NCI-H2196 treated with DMSO at 0.1 percent for 48 hours (cell line): ENCODE results near the gene GRPEL1.

Source experiments
- DNase-seq: peaks from one replicate; lab custom pipeline; 2025; ENCODE audit not compliant: unreplicated experiment; lab: John Stamatoyannopoulos, UW

GRPEL1 gene

GRCh38 chr4:7066006-7066405 lies 1.9 kb downstream of the GRPEL1 start:
- DNase-seq = no peak

GRCh38 chr4:7063362-7063761 lies 4.5 kb downstream of the GRPEL1 start:
- no peak for DNase-seq

GRCh38 chr4:7062816-7063215 lies 5.0 kb downstream of the GRPEL1 start:
- no peak for DNase-seq

GRCh38 chr4:7061815-7062214 lies 6.0 kb downstream of the GRPEL1 start:
- no peak for DNase-seq

- no peak for DNase-seq
Measured at GRCh38 chr4:7060346-7061150, 7.3 kb downstream of the GRPEL1 start.

- DNase-seq = no peak
Measured at GRCh38 chr4:7059662-7060061, 8.2 kb downstream of the GRPEL1 start.

GRCh38 chr4:7058792-7059191 lies 9.1 kb downstream of the GRPEL1 start:
- no peak for DNase-seq

GRCh38 chr4:7055990-7056325 lies 11.9 kb downstream of the GRPEL1 start:
- no peak for DNase-seq

GRCh38 chr4:7055111-7055989 lies 12.5 kb downstream of the GRPEL1 start:
- no peak for DNase-seq

- DNase-seq = no peak
Measured at GRCh38 chr4:7054106-7054880, 13.6 kb downstream of the GRPEL1 start.

GRCh38 chr4:7052923-7053715 lies 14.7 kb downstream of the GRPEL1 start:
- no peak for DNase-seq

GRCh38 chr4:7052313-7052712 lies 15.6 kb downstream of the GRPEL1 start:
- no peak for DNase-seq

- no peak for DNase-seq
Measured at GRCh38 chr4:7051905-7052304, 16.0 kb downstream of the GRPEL1 start.

- DNase-seq = no peak
Measured at GRCh38 chr4:7051144-7051495, 16.7 kb downstream of the GRPEL1 start.

- DNase-seq = no peak
Measured at GRCh38 chr4:7050481-7051143, 17.3 kb downstream of the GRPEL1 start.

- no peak for DNase-seq
Measured at GRCh38 chr4:7049739-7050138, 18.1 kb downstream of the GRPEL1 start.

GRCh38 chr4:7049295-7049694 lies 18.6 kb downstream of the GRPEL1 start:
- no peak for DNase-seq

GRCh38 chr4:7048642-7049041 lies 19.2 kb downstream of the GRPEL1 start:
- no peak for DNase-seq

GRCh38 chr4:7046971-7047370 lies 20.9 kb downstream of the GRPEL1 start:
- no peak for DNase-seq
